ENCODE results near the gene COBLL1.

The COBLL1 gene

DNA sequence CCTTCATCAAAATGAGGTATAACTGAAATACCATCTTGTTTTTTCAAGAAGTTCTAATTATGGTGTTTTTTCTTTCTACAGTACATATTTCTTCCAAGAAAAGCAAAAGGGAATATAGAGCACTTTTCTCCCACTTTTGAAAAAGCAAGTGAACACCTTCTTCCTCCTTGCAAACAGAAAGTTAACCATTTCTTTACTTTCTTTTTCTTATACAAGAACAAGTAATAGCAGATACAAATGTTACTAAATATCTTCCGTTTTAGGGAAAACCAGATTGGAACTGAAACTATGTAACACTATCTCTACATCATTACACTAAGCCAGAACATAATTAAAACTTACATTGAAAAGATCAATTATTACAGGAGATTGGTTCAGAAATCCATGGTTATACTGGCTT, 44.0 kb downstream of the COBLL1 start:
- no peak for DNase-seq (ENCODE audit: low read depth)
- TF ChIP-seq, protein P1, sequence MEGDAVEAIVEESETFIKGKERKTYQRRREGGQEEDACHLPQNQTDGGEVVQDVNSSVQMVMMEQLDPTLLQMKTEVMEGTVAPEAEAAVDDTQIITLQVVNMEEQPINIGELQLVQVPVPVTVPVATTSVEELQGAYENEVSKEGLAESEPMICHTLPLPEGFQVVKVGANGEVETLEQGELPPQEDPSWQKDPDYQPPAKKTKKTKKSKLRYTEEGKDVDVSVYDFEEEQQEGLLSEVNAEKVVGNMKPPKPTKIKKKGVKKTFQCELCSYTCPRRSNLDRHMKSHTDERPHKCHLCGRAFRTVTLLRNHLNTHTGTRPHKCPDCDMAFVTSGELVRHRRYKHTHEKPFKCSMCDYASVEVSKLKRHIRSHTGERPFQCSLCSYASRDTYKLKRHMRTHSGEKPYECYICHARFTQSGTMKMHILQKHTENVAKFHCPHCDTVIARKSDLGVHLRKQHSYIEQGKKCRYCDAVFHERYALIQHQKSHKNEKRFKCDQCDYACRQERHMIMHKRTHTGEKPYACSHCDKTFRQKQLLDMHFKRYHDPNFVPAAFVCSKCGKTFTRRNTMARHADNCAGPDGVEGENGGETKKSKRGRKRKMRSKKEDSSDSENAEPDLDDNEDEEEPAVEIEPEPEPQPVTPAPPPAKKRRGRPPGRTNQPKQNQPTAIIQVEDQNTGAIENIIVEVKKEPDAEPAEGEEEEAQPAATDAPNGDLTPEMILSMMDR (IDR thresholded peaks at IDR 0.05; ENCODE audit: insufficient read depth, low read depth, low read length, missing control alignments): no peak
- no peak overlapping the region for H3K4me3 ChIP-seq (ENCODE audit: low read length)

DNA sequence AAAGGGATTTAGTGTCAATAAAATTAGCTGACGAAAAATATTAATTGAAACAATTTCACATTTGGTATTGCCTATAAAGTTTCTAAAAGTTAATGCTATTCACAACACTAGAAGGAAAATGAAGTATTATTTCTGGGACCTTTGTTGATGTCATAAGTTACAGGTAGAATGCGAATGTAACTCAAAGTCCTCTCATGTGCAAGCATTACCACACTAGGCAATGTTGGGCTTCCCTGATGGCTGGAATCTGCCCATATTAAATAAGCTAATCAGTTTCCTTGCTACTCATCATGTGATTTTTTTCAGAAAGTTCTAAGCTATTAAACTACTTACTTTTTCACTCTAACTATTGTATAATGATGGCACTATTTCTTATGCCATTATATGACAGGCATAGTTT, 44.6 kb downstream of the COBLL1 start:
- DNase-seq (ENCODE audit: low read depth): no peak
- H3K4me3 ChIP-seq (ENCODE audit: low read length): no peak overlapping the region
- TF ChIP-seq, protein P1 (IDR thresholded peaks at IDR 0.05; ENCODE audit: insufficient read depth, low read depth, low read length, missing control alignments): no peak

DNA sequence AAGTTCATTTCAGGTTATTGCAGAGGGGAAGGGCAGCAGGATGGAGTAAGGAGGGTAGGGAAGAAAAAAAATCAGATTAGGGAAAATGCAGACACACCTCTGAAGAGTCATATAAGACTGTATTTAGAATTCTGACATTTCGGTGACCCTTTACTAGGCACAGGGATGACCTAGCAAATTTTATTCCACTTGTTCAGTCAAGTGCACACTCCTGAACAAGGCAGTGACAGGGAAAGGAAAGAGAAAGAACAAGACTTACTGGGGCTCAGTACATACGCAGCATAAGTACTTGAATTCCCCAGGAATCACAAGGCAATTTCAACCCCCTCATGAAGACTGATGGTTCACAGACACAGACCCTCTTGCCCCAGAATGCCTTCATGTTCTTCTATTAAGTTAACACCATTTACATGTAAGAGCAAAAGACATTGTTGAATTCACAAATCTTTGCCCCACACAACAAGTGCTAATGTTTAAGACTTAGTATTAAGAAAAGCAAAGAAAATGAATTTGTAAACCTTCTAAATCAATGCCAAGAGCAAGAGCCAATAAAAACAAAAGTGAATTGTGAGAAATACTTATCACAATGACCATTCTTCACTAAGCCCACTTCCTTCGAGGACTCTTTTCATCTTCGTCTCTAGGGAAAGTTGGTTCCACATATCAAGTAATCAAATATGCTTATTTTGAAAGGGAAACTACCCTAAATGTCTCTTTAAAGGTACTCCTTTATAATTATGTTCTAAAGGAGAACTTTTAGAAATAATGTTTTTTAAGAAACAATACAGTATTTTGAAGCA, 47.0 kb downstream of the COBLL1 start:
- no peak overlapping the region for H3K4me3 ChIP-seq (ENCODE audit: low read length)
- no peak for DNase-seq (ENCODE audit: low read depth)
- TF ChIP-seq, protein P1 (IDR thresholded peaks at IDR 0.05; ENCODE audit: insufficient read depth, low read depth, low read length, missing control alignments): no peak

DNA sequence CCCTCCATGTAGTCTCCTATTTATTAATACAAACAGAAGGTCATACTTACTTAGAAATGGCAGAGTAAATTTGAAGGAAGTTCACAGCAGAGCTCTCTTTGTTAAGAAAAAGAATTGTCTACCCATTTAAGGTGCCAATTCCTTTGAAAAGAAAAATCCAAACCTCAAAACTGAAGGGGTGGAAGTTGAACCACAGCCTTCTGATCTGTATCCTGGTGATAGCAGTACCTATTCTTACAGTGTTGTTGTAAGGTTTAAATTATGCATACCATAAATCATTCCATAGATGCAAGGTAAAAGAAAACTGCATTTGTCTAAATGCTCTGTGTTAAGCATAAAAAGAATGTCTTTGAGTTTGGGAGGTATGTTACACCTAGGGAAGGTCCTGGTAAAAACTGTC, 47.6 kb downstream of the COBLL1 start:
- no peak for DNase-seq (ENCODE audit: low read depth)
- H3K4me3 ChIP-seq (ENCODE audit: low read length): no peak overlapping the region
- TF ChIP-seq, protein P1 (IDR thresholded peaks at IDR 0.05; ENCODE audit: insufficient read depth, low read depth, low read length, missing control alignments): no peak

DNA sequence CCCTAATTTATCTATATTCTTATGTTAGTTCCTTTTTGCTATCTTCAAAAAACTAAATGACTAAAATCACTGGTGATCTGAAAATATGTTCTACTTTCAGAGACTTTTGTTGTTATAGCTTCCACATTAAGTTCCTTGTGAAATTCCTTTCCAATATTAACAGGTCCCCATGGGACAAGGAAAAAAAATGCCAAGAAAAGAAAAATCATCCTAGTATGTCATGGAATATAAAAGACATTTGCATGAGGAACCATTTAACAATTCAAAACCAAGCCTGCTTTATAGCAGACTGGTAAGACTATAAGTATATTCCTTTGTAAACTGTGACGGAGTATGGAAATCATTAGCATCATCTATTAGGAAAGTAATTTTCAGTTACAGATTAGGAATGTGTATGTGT, 48.1 kb downstream of the COBLL1 start:
- TF ChIP-seq, protein P1 (IDR thresholded peaks at IDR 0.05; ENCODE audit: insufficient read depth, low read depth, low read length, missing control alignments): no peak
- H3K4me3 ChIP-seq (ENCODE audit: low read length): no peak overlapping the region
- no peak for DNase-seq (ENCODE audit: low read depth)

DNA sequence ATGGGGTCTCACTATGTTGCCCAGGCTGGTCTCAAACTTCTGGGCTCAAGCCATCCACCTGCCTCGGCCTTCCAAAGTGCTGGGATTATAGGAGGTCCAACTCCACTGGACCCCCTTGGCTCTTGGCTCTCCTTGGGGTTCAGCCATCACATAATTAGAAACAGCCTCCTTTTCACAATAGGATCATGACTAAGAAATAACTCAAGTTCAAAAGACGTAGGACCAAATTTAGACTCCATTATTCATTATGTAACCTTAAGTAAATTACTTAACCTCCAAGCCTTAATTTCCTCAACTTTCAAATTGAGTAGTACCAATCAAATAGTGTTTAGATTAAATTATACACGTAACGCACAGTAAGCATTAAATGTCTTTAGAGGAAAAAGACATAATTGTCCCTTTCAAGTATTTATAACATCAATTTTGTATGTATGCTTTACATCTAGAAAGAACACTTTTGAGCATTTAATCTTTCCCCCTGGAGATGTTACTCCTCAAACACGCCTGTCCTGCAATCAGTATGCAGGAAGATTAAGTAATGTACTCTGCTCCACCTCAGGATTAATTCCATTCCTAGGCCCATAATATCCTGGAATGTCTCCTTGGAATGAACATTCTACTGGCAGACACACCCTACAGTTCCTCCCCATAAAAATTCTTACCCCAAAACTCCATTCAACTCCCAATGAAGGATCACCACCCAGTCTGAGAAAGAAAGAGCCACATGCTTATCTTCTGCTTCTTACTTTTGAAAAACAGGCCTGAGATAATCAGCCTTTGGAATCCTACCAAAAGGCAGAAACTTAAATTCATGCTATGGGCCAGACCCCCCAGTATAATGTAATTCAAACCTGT, 49.1 kb downstream of the COBLL1 start:
- no peak for DNase-seq (ENCODE audit: low read depth)
- TF ChIP-seq, protein P1 (IDR thresholded peaks at IDR 0.05; ENCODE audit: insufficient read depth, low read depth, low read length, missing control alignments): no peak

More for the DNA sequence above, 49.1 kb downstream of the COBLL1 start:
- no peak overlapping the region for H3K4me3 ChIP-seq (ENCODE audit: low read length)

Data from epithelial cell of esophagus (primary cell).